Endothelial cell of umbilical vein (primary cell): Measurements from ENCODE around the gene OPCML. TPM values are rescaled to one million over a fixed set of nuclear protein-coding genes. Genes with fewer than 3 reads are reported as not detected.
A peak's percentile ranks its signal among the peaks of the same experiment; 100 is the strongest.

ENCODE experiments used
- BruUV-seq: library from RNA; stranded (reverse); fragments of 400-500 nt; replicated peaks from 2 replicates; lab custom pipeline; 2021; lab: Mats Ljungman, UMichigan
- CTCF ChIA-PET: fragments of 300-600, 350-600 bp; sonication (Branson Sonifier 250); formaldehyde crosslinking; loops from one replicate; lab custom pipeline; 2021; ENCODE audit warnings: antibody characterized with exemption, inconsistent platforms; lab: Charles Lee
- POLR2A ChIA-PET: fragments of 300-600, 350-600 bp; sonication (Branson Sonifier 250); formaldehyde crosslinking; loops from one replicate; lab custom pipeline; 2021; ENCODE audit warnings: antibody characterized with exemption, inconsistent platforms; lab: Charles Lee
- DNase-seq: peaks from one replicate; pipeline ENCODE4 v3.0.0-alpha.2; 2011; ENCODE audit warnings: low read depth, low spot score
- FAIRE-seq: peaks from 2 replicates; lab custom pipeline; 2011; peaks lifted over from hg19 to GRCh38; lab: Jason Lieb, UNC
- H2AFZ ChIP-seq: 2 replicates; pipeline ENCODE4 v1.6.0; 2012; ENCODE audit warnings: low read depth, low read length, control low read depth, inconsistent platforms
- H3K27ac ChIP-seq: 2 replicates; pipeline ENCODE4 v1.5.1; 2011; ENCODE audit warnings: low read depth, mild to moderate bottlenecking, control low read depth, low read length, moderate library complexity; ENCODE audit not compliant: insufficient read depth
- H3K27me3 ChIP-seq, 2 experiments: 2 replicates each; pipeline versions ENCODE4 v1.6.0 to v1.6.1; 2011; ENCODE audit warnings: low read length in 2 of 2, mixed read lengths in 1 of 2; ENCODE audit not compliant: control insufficient read depth in 2 of 2, insufficient read depth in 2 of 2
- H3K36me3 ChIP-seq, 2 experiments: 2 replicates in 1 of 2; 3 replicates in 1 of 2; pipeline ENCODE4 v1.5.1; 2011; ENCODE audit warnings: low read length in 2 of 2, mild to moderate bottlenecking in 1 of 2, moderate library complexity in 1 of 2; ENCODE audit not compliant: control insufficient read depth in 2 of 2, insufficient read depth in 2 of 2; ENCODE audit errors: extremely low read depth in 1 of 2
- H3K4me1 ChIP-seq: 3 replicates; pipeline ENCODE4 v1.5.1; 2011; ENCODE audit warnings: mild to moderate bottlenecking, low read length; ENCODE audit not compliant: control insufficient read depth, insufficient read depth; ENCODE audit errors: extremely low read depth
- H3K4me2 ChIP-seq: 2 replicates; pipeline ENCODE4 v1.6.1; 2011; ENCODE audit warnings: low read length, control low read depth, mixed read lengths; ENCODE audit not compliant: insufficient read depth
- H3K4me3 ChIP-seq, 3 experiments: fragments of 200-600 bp in 1 of 3; sonication (generic), shearing (Covaris generic) in 1 of 3; replicated peaks in 1 of 3; 2 replicates each; pipeline ENCODE4 v1.5.1; 2011 to 2016; ENCODE audit warnings: control low read depth in 3 of 3, low read length in 3 of 3, mild to moderate bottlenecking in 2 of 3, inconsistent platforms in 1 of 3, low read depth in 1 of 3, moderate library complexity in 1 of 3; ENCODE audit not compliant: insufficient read depth in 1 of 3
- H3K79me2 ChIP-seq: 2 replicates; pipeline ENCODE4 v1.6.0; 2012; ENCODE audit warnings: low read length, inconsistent platforms; ENCODE audit not compliant: control insufficient read depth, insufficient read depth
- H3K9ac ChIP-seq: replicated peaks from 2 replicates; pipeline ENCODE3; 2011; ENCODE audit warnings: low read length, control low read depth; ENCODE audit not compliant: insufficient read depth; ENCODE audit errors: extremely low read depth
- H3K9me1 ChIP-seq: replicated peaks from 3 replicates; pipeline ENCODE4 v1.6.0; 2011; ENCODE audit warnings: mild to moderate bottlenecking, low read length; ENCODE audit not compliant: control insufficient read depth, insufficient read depth; ENCODE audit errors: extremely low read depth
- H3K9me3 ChIP-seq: replicated peaks from 2 replicates; pipeline ENCODE4 v1.5.1; 2012; ENCODE audit warnings: low read length, inconsistent platforms; ENCODE audit not compliant: control insufficient read depth, insufficient read depth
- H4K20me1 ChIP-seq: replicated peaks from 2 replicates; pipeline ENCODE3; 2011; ENCODE audit warnings: mild to moderate bottlenecking, low read length; ENCODE audit not compliant: control insufficient read depth, insufficient read depth; ENCODE audit errors: extremely low read depth
- CTCF ChIP-seq, 2 donors: IDR thresholded peaks; 1 replicate in 1 of 2; 2 replicates in 1 of 2; pipeline ENCODE4 v1.5.1; 2011; ENCODE audit warnings: low read length in 2 of 2, mild to moderate bottlenecking in 2 of 2, moderate library complexity in 2 of 2, control low read depth in 1 of 2, inconsistent platforms in 1 of 2, low read depth in 1 of 2; ENCODE audit not compliant: insufficient read depth in 1 of 2; ENCODE audit errors: extremely low read depth in 1 of 2
- EZH2 ChIP-seq: IDR thresholded peaks from 2 replicates; pipeline ENCODE4 v1.6.1; 2012; ENCODE audit warnings: borderline replicate concordance, low read depth, mild to moderate bottlenecking, moderate library complexity, low read length, inconsistent platforms; ENCODE audit not compliant: severe bottlenecking
- FOS ChIP-seq: IDR thresholded peaks from 2 replicates; pipeline ENCODE4 v1.6.1; 2011; ENCODE audit warnings: mild to moderate bottlenecking, low read length, moderate library complexity, borderline replicate concordance; ENCODE audit not compliant: insufficient read depth
- GATA2 ChIP-seq: IDR thresholded peaks from 2 replicates; pipeline ENCODE4 v1.7.0; 2011; ENCODE audit warnings: low read depth, mild to moderate bottlenecking, moderate library complexity, mixed read lengths, low read length; ENCODE audit not compliant: insufficient read length, insufficient read depth
- JUN ChIP-seq: IDR thresholded peaks from 2 replicates; pipeline ENCODE4 v1.6.1; 2011; ENCODE audit warnings: borderline replicate concordance, low read depth; ENCODE audit not compliant: insufficient read length, insufficient read depth
- MAX ChIP-seq: IDR thresholded peaks from 2 replicates; pipeline ENCODE4 v1.6.1; 2011; ENCODE audit not compliant: insufficient read depth, insufficient read length
- MYC ChIP-seq: IDR thresholded peaks from one replicate; pipeline ENCODE4 v1.6.1; 2011; ENCODE audit warnings: mild to moderate bottlenecking, low read depth, low read length
- POLR2A ChIP-seq: IDR thresholded peaks from 2 replicates; pipeline ENCODE4 v1.6.1; 2012; ENCODE audit warnings: low read depth, mild to moderate bottlenecking, control low read depth, low read length
- POLR2AphosphoS5 ChIP-seq: IDR thresholded peaks from 2 replicates; pipeline ENCODE4 v1.6.1; 2012; ENCODE audit warnings: low read depth, mild to moderate bottlenecking, control low read depth, low read length, moderate library complexity; ENCODE audit not compliant: insufficient read depth
- dilution Hi-C: fragments of 300-500 bp; cut with MboI; formaldehyde crosslinking; loops from one replicate; pipeline ENCODE4 v1.15.0; 2019; ENCODE audit warnings: low sequenced_read_pairs; ENCODE audit not compliant: extremely low pct_ligation_motif_present
- intact Hi-C: fragments of 100-400 bp; cut with micrococcal nuclease; formaldehyde crosslinking; loops from one replicate; pipeline ENCODE4 v1.10.0; 2022
- polyA plus RNA-seq, 4 experiments: library from polyadenylated mRNA; depleted of rRNA in 3 of 4; stranded (reverse) in 3 of 4; unstranded in 1 of 4; fragments of >200 nt; gene quantifications; 2 replicates each; pipeline versions ENCODE4 v1.2.1 to v1.2.3, GENCODE V29; 2011 to 2012; ENCODE audit warnings: missing spikeins in 1 of 4
- total RNA-seq: library from RNA; stranded (reverse); gene quantifications from 2 replicates; pipeline ENCODE4 v1.2.3, GENCODE V29; 2021

Gene OPCML
- total and polyA plus RNA-seq, 2 donors (not counting 3 experiments of a cell fraction or from before 2014, with no cell fraction given): not detected

DNA sequence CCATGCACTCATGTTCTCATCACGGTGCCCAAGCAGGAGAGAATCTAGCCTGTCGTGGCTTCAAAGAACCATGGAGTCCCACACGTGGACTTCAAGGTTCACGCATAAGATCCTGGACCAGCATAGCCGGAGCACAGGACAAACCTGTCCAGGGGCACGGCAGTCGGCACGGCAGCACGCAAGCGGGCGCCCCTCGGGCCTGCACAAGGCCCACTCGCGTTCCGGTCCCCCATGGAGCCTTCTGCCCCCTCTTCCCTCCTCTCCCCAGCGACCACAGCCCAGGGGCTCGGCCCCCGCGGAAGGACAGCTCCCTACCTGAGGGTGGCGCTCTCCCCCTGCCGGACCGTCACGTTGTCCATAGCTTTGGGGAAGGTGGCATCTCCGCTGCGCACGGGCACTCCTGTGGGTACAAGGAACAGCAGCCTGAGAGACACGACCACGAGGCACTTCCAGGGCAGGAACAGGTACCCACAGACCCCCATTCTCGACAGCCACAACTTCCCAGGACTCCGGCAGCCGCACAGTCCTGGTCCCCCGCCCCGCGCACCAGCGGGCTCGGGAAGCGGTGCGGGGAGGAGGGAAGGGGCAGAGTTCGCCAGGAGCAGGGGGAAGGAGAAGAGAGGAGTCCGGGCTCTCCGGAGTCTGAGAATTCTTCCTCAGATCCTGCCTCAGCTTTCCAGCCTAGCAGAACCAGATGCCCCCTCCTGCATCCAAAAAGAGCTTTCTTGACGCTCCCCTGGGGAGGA, 589.5 kb downstream of the OPCML start:
- intact Hi-C loops (loop anchor here (5.0 kb wide), 3 partner anchors 120 to 1030 kb away; no protein-coding TSS in a partner anchor), dilution Hi-C loops (no loop called here)
- Histone ChIP-seq H3K9ac (no peak overlapping the region), H4K20me1 (no peaks in the 10 kb centered on the region), H3K27ac (no peak overlapping the region), H3K4me2 (no peak overlapping the region), H3K9me1 (no peaks in the 10 kb centered on the region), H3K27me3 (peaks cover 10 to 17% of the 10 kb centered on the region in 2 experiments), H2AFZ (no peak overlapping the region), H3K4me3 (no peak overlapping the region), H3K36me3 (no peaks in the 10 kb centered on the region), H3K79me2 (no peaks in the 10 kb centered on the region), H3K9me3 (no peaks in the 10 kb centered on the region), H3K4me1 (no peaks in the 10 kb centered on the region)
- POLR2A ChIA-PET: no interaction called here
- TF ChIP-seq EZH2 (no peak), GATA2 (no peak)
- CTCF ChIA-PET: interaction anchor here (0.7 to 4.5 kb wide), 5 partner anchors 30 to 1255 kb away, joined by 4 to 63 read pairs (median 5); no protein-coding TSS in a partner anchor
- DNase-seq: no peak
- FAIRE-seq: peak; percentile 40
- no TSS peak for BruUV-seq

- TF ChIP-seq MAX (no peak), EZH2 (no peak), POLR2AphosphoS5 (no peak), GATA2 (no peak), MYC (no peak), FOS (no peak), JUN (no peak), CTCF (IDR thresholded peaks at IDR 0.05; ENCODE audit: extremely low read depth in 1 of 2, insufficient read depth in 1 of 2, low read depth in 1 of 2, low read length in 2 of 2) (no peak), POLR2A (no peak)
These were observed 590.5 kb downstream of the OPCML start for GRCh38 chr11:132941761-132942160.

More at GRCh38 chr11:132941761-132942160, 590.5 kb downstream of the OPCML start:
- no peaks in the 10 kb centered on the region for H4K20me1 ChIP-seq
- no TSS peak for BruUV-seq
- H3K27me3 ChIP-seq: peaks cover 10 to 17% of the 10 kb centered on the region in 2 experiments
- ChIA-PET POLR2A (no interaction called here), CTCF (interaction anchor here (0.6 to 4.5 kb wide), 33 partner anchors 10 to 1259 kb away, joined by 3 to 74 read pairs (median 5); no protein-coding TSS in a partner anchor)
- H3K79me2 ChIP-seq: no peaks in the 10 kb centered on the region
- no peaks in the 10 kb centered on the region for H3K9me1 ChIP-seq
- no peaks in the 10 kb centered on the region for H3K9me3 ChIP-seq
- no peak for FAIRE-seq
- no peak overlapping the region for H3K9ac ChIP-seq
- no peak overlapping the region for H3K4me3 ChIP-seq
- no peak overlapping the region for H3K4me2 ChIP-seq
- DNase-seq: no peak
- H3K4me1 ChIP-seq: no peaks in the 10 kb centered on the region
- dilution Hi-C loops (no loop called here), intact Hi-C loops (loop anchor here (1.0 to 5.0 kb wide), 5 partner anchors 121 to 1253 kb away; no protein-coding TSS in a partner anchor)
- no peak overlapping the region for H2AFZ ChIP-seq
- H3K36me3 ChIP-seq: no peaks in the 10 kb centered on the region
- no peak overlapping the region for H3K27ac ChIP-seq
